Motor neuron (in vitro differentiated cells): Measurements from ENCODE around the gene ADD1. TPM values are rescaled to one million over a fixed set of nuclear protein-coding genes. Genes with fewer than 3 reads are reported as not detected.
"Not testable (repeated sequence)": the region's sequence is repeated elsewhere in the genome, so short reads cannot be mapped to it uniquely, and the experiment has no call there.

Source experiments
- ATAC-seq, 8 experiments: fragments of 200-7000 bp; cut with Tn5 transposase; replicated peaks in 6 of 8; 2 replicates each; pipeline ENCODE4 v1.8.0; 2021; ENCODE audit warnings: mild to moderate bottlenecking in 8 of 8, moderate library complexity in 8 of 8
- H3K27ac ChIP-seq, 2 donors: fragments of 250-450 bp; sonication (Bioruptor Pico); 2 replicates each; pipeline ENCODE4 v1.9.0; 2021; ENCODE audit warnings: antibody characterized with exemption in 2 of 2, mild to moderate bottlenecking in 2 of 2, moderate library complexity in 1 of 2
- H3K4me1 ChIP-seq, 2 donors: fragments of 250-450 bp; sonication (Bioruptor Pico); replicated peaks in 1 of 2; 2 replicates each; pipeline ENCODE4 v1.6.1; 2021; ENCODE audit warnings: antibody characterized with exemption in 2 of 2, mild to moderate bottlenecking in 2 of 2, moderate library complexity in 1 of 2
- H3K4me3 ChIP-seq, 5 donors: fragments of 250-450 bp; sonication (Bioruptor Pico); 2 replicates each; pipeline ENCODE4 v1.9.0; 2021; ENCODE audit warnings: antibody characterized with exemption in 5 of 5, mild to moderate bottlenecking in 5 of 5, moderate library complexity in 4 of 5
- WGBS, 10 experiments: fragments of 450-650 bp; shearing (Covaris generic); methylation state at CpG; one replicate each; pipeline ENCODE4 v1.0.0; 2022; 5-methylcytosine and 5-hydroxymethylcytosine counted together
- in situ Hi-C, 9 experiments: fragments of 400-800 bp; cut with MboI; loops; one replicate each; pipeline ENCODE4 v1.15.0; 2021; ENCODE audit warnings: low sequenced_read_pairs in 9 of 9, low pct_unique_long_range_greater_than_20kb in 2 of 9; ENCODE audit not compliant: unreplicated experiment in 9 of 9
- total RNA-seq, 8 experiments: library from RNA; unstranded; fragments of 300-600 nt; gene quantifications; 2 replicates each; pipeline versions ENCODE4 v1.2.3 to v1.2.4, GENCODE V29; 2022

ADD1 gene
- total RNA-seq, 8 experiments from 2014 or later, result 104 to 214 (median 136) TPM

DNA sequence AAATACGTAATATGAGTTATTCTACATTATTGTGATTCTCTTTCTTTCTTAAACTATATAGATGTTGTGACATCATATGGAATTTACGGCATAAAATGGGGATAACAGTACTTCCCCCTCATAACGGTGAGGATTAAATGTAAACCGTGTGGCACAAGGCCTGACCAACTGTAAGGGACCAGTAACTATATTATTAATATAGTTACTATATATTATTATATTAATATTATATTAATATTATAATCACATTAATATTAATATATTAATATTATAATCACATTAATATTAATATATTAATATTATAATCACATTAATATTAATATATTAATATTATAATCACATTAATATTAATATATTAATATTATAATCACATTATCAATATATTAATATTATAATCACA is 116.8 kb downstream of the ADD1 start:
- H3K4me3 ChIP-seq, H3K27ac ChIP-seq, in situ Hi-C loops, ATAC-seq: not testable (repeated sequence)
- WGBS, 10 experiments, result 74 to 100% (median 89%) methylated on average over 1 to 4 of the region's 4 CpGs; no CpG with 5 or more reads in 3 of the 10 experiments
- H3K4me1 ChIP-seq, result peaks cover 13 to 23% of the 10 kb centered on the region in 2 donors

DNA sequence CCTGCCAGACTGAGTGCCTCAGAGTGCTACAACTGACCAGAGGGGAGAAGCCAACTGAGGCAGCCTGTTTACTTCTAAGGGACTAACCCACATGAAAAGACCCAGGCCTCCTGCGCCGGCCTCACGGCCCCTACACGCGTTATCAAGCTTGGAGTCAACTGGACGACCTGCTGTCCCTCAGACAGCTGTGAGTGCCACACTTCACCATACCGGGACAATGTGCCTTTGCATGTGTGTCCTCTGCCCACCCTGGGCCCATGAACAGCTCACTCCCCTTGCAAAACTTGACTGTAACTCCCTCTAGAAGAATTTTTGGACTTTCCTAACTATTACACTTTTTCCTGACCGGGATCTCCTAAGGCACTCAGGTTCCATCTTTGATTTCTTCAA is 117.8 kb downstream of the ADD1 start:
- no peak overlapping the region for H3K27ac ChIP-seq

DNA sequence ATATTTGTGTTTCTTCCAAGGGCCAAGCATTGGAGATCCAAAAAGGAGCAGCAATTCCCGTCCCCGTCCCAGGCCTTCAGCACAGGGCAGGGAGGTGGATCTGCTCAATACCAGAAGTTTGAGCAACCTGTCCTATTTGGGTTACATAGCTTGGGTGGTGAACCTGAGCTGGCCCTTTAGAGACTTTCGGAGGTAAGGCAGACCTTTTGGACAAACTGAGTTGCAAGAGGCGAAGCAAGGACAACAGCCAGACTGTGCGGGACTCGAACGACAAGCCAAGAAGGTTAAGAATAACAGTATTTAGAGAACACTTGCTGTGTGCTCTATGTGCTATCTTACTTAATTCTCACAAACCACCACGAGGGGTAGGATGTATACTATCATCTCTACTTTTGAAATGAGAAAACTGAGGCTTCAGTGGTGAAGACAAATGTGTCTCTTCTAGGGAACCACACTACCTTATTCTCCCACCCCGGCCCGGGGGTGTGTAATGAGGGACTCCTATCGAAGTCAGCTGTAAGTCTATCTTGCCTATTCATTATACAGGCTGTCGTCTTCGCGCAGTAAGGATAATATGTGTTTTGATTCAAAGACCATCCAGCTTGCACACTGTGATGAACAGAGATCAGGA is 118.3 kb downstream of the ADD1 start:
- 15 to 54% (median 27%) methylated on average over 1 to 9 of the region's 14 CpGs for WGBS, 10 experiments
- in situ Hi-C loops, result no loop called here
- peak in 1 of 8 experiments; percentile 1 for ATAC-seq
- Histone ChIP-seq H3K4me3 (peak overlapping the region; percentile 76 to 90 (median 84)), H3K27ac (no peak overlapping the region), H3K4me1 (peaks cover 14 to 29% of the 10 kb centered on the region in 2 donors)

More for the DNA sequence above, 117.8 kb downstream of the ADD1 start:
- in situ Hi-C loops, result no loop called here
- ATAC-seq, result peak in 1 of 8 experiments; percentile 0
- Histone ChIP-seq H3K4me1 (peaks cover 14 to 29% of the 10 kb centered on the region in 2 donors), H3K4me3 (peak overlapping the region; percentile 76 to 90 (median 84))
- WGBS, 10 experiments, result 33 to 100% (median 53%) methylated on average over 1 to 6 of the region's 8 CpGs; no CpG with 5 or more reads in 4 of the 10 experiments

DNA sequence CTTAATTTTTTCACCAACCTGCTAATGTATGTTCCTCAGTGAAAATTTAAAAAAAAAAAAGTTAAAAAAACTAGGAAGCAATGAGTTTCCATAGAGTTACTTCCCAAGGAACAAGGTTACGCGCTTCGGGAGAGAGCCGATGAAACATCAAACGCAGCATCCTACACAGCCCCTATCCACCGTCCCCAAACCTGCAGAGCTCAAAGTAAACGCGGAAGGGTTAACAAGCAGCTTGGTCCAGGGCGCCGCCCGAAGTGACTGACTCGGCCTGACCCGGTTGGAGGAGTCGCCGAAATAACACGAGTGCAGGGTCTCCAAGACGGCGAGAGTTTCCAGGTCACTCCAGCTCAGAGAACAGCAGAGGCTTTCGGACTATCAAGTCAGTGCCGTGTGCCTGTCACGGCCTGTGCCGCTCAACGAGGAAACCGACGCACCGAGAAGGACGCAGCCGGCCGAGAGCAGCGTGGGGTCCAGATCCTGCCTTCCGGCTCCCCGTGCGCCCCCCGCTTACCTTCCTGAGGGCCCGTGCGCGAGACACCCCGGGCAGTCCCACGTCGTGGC is 119.0 kb downstream of the ADD1 start:
- in situ Hi-C loops, result no loop called here
- Histone ChIP-seq H3K4me1 (peaks cover 14 to 29% of the 10 kb centered on the region in 2 donors), H3K4me3 (peak overlapping the region; percentile 76 to 90 (median 84)), H3K27ac (peak overlapping the region; percentile 48 to 90)
- 0 to 2% (median 0%) methylated on average over 2 to 16 of the region's 40 CpGs; no CpG with 5 or more reads in 2 of the 10 experiments for WGBS, 10 experiments
- ATAC-seq, result peak; percentile 38 to 53 (median 44)

DNA sequence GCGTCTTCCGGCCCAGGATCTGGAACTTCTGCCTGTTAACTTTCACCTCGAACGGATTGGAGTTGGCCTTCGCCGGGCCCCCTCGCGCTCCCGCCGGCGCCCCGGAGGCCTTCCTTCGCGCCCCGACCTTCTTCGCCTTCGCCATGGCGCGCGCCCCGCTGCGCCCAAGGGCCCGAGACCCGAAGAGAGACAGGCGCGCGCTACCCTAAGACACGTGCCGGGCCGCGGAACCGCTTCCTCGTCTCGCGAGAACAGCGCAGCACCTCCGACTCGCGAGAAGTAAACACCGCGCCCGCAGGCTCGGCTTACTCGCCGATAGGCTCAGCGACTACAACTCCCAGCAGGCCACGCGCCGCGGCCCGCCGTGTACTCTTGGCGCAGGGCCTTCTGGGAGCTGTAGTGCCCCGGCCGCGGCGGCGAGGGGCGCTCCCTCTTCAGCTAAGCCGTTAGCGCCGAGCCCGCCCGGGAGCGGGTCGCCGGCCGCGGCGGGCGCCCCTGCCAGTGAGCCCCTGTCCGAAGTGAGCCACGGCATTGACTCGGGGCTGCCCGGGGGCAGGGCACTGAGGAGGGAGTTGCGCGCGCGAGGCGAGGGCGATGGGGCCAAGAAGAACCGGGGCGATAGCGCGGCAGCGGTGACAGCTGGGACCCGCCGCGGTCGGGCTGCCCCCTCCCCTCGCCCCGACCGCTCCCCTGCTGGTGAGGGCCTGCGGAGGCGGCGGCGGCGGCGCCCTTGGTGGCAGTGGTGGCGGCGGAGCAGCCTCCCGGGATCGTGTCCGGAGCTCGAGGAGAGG is 119.7 kb downstream of the ADD1 start, which contains the start of the genes GRK4 and NOP14:
GRK4 (plus strand) TSS at position 397 of the 791 bp plus-strand sequence. CDS start 500 bp downstream, outside the sequence.
NOP14 (minus strand) TSS at position 232 of the 791 bp plus-strand sequence; CDS start at position 145, 87 bp downstream.
- ATAC-seq, result peak; percentile 79 to 92 (median 88)
- Histone ChIP-seq H3K4me1 (peaks cover 14 to 29% of the 10 kb centered on the region in 2 donors), H3K27ac (peak within 1 kb of the TSS; percentile 67 to 90), H3K4me3 (peak within 1 kb of the TSS; percentile 76 to 90 (median 84))
- in situ Hi-C loops, result no loop called here
- 0 to 3% (median 0%) methylated on average over 1 to 18 of the region's 105 CpGs; no CpG with 5 or more reads in 5 of the 10 experiments for WGBS, 10 experiments

DNA sequence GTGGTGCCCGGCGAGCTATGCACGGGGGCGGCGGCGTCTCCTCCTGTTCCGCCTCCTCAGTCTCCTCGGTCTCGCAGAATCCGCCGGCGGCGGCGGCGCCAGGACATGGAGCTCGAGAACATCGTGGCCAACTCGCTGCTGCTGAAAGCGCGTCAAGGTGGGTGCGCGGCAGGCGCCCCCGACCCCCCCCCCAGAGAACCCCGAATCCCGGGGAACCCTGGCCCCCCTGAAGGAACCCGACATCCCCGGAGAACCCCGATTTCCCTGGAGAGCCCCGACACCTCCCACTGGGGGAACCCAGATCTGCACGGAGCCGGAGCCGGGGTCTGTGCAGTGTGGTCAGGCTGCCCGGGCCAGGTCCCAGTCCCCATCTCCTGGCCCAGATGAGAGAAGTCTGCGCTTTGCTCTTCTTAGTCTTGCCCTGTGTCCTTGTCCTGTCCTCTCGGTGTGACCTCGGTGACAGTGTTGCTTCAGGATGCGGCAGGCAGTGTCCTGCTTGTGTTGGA is 120.4 kb downstream of the ADD1 start:
- in situ Hi-C loops, result no loop called here
- Histone ChIP-seq H3K4me1 (peaks cover 14 to 29% of the 10 kb centered on the region in 2 donors), H3K27ac (peak overlapping the region; percentile 67 to 69), H3K4me3 (peak overlapping the region; percentile 76 to 90 (median 84))
- ATAC-seq, result peak in 2 of 8 experiments; percentile 43 to 56
- 0% methylated on average over 1 to 3 of the region's 38 CpGs; no CpG with 5 or more reads in 6 of the 10 experiments for WGBS, 10 experiments

DNA sequence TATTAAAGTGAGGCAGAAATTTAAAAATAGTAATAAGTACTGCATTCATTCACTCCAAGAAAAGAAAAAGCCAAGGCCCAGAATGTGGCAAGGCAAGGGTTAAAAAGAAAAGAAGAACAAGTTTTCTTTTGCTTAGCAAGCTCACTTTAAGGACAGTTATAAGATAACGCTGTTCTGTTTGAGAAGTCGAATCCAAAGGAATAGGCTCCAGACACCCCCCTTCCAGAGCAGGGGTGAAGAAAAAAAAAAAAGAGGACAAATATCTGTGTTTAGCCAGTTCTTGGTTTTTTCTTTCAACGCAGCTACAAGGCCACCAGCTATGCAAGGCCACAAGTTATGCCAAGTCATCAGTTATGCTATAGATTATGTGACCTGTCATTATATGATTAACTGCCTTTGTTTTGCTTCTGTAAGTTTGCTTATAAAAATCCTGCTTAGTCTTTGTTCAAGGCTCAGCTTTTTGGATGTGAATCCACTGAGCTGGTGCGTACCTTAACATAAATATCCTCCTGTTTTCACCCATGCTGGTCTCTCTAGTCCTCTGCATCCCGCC is 121.1 kb downstream of the ADD1 start:
- 42 to 84% (median 78%) methylated on average over 2 to 5 of the region's 5 CpGs for WGBS, 10 experiments
- in situ Hi-C loops, result no loop called here
- no peak for ATAC-seq
- Histone ChIP-seq H3K4me3 (peak overlapping the region; percentile 76 to 90 (median 84)), H3K4me1 (peaks cover 14 to 29% of the 10 kb centered on the region in 2 donors), H3K27ac (peak overlapping the region in 1 of 2 donors; percentile 65)

DNA sequence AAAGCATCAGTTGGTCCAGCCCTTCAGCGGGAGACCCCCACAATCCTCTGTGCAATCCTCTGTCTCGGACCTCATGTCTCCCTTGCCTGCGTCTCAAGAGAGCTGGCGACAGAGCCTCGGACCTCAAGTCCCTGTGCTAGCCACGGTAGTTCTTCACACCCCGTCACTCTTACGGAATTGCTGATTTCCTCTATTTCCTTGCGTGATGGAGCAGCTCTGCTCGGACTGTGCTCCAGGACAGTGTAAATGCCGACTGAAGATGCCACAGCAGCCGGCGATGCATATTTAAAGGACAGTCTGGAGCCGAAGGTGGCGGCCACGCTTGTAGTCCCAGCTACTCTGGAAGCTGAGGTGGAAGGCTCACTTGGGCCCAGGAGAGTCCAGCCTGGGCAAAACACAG is 121.6 kb downstream of the ADD1 start:
- in situ Hi-C loops, result no loop called here
- no peak for ATAC-seq
- WGBS, 10 experiments, result 40 to 100% (median 88%) methylated on average over 1 to 10 of the region's 16 CpGs; no CpG with 5 or more reads in 2 of the 10 experiments
- H3K27ac ChIP-seq, result peak overlapping the region in 1 of 2 donors; percentile 65
- H3K4me1 ChIP-seq, result peaks cover 14 to 26% of the 10 kb centered on the region in 2 donors
- peak overlapping the region in 4 of 5 donors; percentile 76 to 90 (median 84) for H3K4me3 ChIP-seq

DNA sequence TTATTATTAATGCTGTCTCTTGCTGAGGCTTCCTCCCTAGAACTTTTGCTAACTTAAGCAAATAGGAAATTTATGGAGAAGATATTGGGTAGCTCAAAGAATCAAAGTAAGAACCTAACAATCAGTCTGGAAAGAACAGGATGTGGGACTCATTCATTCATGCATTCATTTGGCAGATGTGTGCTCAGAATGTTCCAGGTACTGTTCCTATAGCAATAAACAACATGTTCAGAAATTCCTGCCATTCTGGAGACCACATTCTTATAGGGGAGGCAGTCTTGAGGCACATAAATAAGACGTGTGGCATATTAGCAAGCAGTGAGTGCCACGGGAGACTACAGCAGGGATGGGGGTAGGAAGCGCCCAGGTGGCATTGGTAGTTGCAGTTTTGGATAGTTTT is 124.7 kb downstream of the ADD1 start:
- in situ Hi-C loops, result no loop called here

DNA sequence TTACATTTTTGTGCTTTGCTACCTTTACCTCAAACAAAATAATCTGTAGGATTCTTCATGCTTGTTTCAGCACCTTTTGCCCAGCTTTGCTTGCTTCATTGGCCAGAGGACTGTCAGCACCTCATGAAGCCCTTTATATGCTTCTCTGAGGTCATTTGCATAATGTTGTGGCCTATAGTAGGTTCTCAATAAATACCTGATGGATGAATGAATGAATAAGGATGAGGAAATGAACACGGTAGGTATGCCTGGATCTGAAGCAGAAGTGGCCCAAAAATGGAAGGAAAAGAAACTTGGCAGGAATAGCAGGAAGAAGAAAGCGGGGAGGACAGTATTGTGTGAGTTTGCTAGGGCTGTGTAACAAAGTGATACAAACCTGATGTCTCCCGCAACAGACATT is 127.6 kb downstream of the ADD1 start:
- no peak overlapping the region for H3K27ac ChIP-seq
- no peak overlapping the region for H3K4me3 ChIP-seq
- H3K4me1 ChIP-seq, result no peaks in the 10 kb centered on the region
- ATAC-seq, result no peak
- 50 to 95% (median 87%) methylated on average over 1 to 3 of the region's 3 CpGs for WGBS, 10 experiments
- in situ Hi-C loops, result no loop called here

More for the DNA sequence above, 124.7 kb downstream of the ADD1 start:
- Histone ChIP-seq H3K4me3 (no peak overlapping the region), H3K27ac (no peak overlapping the region), H3K4me1 (peaks cover 6 to 17% of the 10 kb centered on the region in 2 donors)
- ATAC-seq, result no peak
- 10 to 100% (median 80%) methylated on average over 1 to 3 of the region's 3 CpGs; no CpG with 5 or more reads in 5 of the 10 experiments for WGBS, 10 experiments

DNA sequence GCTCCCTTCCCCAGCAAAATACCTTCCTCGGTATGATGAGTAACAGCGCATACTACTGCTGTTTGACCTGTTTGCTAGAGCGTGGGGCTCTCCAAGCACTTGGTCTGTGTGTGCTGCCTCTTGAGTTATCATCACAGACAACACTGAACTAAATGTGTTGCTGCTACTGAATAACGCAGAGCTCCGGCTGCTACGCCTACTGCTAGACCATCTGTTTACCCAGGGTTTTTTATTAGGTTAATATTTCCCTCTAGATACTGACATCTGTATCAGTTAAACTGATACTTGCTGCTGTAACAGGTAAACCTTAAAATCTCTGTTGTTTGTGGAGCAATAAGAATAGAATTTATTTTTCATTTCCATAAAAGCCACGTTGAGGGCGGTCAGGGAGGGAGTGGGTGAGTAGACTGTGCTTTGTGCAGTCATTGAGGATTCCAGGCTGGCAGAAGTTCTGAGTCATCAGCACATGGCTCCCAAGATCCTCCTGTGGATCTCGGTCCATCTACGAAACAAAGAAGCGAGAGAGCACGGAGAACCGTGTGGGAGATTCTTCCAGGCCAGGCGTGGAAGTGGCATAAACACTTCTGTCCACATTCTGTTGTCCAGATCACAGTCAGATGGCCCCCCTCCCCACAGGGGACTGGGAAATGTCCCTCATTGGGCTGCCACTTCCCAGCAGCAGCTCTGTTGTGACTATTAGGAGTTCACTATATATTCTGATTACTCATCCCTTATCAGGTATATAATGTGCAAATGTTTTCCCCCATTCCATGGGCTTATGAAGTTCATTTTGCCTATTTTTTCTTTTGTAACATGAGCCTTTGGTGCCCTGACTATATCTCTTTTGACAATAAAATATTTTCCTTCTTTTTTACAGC is 133.8 kb downstream of the ADD1 start:
- in situ Hi-C loops, result no loop called here

More for the DNA sequence above, 133.8 kb downstream of the ADD1 start:
- H3K27ac ChIP-seq, result no peak overlapping the region
- 40 to 91% (median 85%) methylated on average over 2 to 12 of the region's 14 CpGs; no CpG with 5 or more reads in 1 of the 10 experiments for WGBS, 10 experiments
- H3K4me1 ChIP-seq, result no peaks in the 10 kb centered on the region
- H3K4me3 ChIP-seq, result no peak overlapping the region
- ATAC-seq, result peak; percentile 35 to 93 (median 87)
